GM23338 (cell line): ENCODE measurements around the gene FBLN1. TPM values are rescaled to one million over a fixed set of nuclear protein-coding genes. Genes with fewer than 3 reads are reported as not detected.

Experiments
- ATAC-seq: fragments of 200-7000 bp; cut with Tn5 transposase; 3 replicates; pipeline ENCODE4 v1.9.1; 2020
- DNase-seq: peaks from one replicate; pipeline ENCODE4 v3.0.0-alpha.2; 2015; ENCODE audit warnings: low spot score
- H2AFZ ChIP-seq: fragments of 200-600 bp; sonication (generic); 2 replicates; pipeline ENCODE4 v1.8.0; 2016; ENCODE audit warnings: antibody characterized with exemption, mild to moderate bottlenecking, moderate library complexity
- H3F3A ChIP-seq: fragments of 200-600 bp; sonication (generic); replicated peaks from 2 replicates; pipeline ENCODE4 v1.8.0; 2017; ENCODE audit warnings: antibody characterized with exemption, mixed run types, low read depth
- H3K27ac ChIP-seq: fragments of 200-600 bp; sonication (generic); 2 replicates; pipeline ENCODE4 v1.6.1; 2016; ENCODE audit warnings: low read depth
- H3K27me3 ChIP-seq: fragments of 200-600 bp; sonication (generic); 2 replicates; pipeline ENCODE4 v1.8.0; 2016; ENCODE audit warnings: mild to moderate bottlenecking, mixed run types, moderate library complexity; ENCODE audit not compliant: insufficient read depth
- H3K36me3 ChIP-seq: fragments of 200-600 bp; sonication (generic); 2 replicates; pipeline ENCODE4 v1.8.0; 2016; ENCODE audit warnings: mild to moderate bottlenecking; ENCODE audit not compliant: insufficient read depth
- H3K4me1 ChIP-seq: fragments of 200-600 bp; sonication (generic); 2 replicates; pipeline ENCODE4 v1.8.0; 2016; ENCODE audit warnings: mild to moderate bottlenecking, moderate library complexity; ENCODE audit not compliant: insufficient read depth
- H3K4me2 ChIP-seq: fragments of 200-600 bp; sonication (generic); 2 replicates; pipeline ENCODE4 v1.7.1; 2017; ENCODE audit warnings: mixed run types
- H3K4me3 ChIP-seq: fragments of 200-600 bp; sonication (generic); 2 replicates; pipeline ENCODE4 v1.6.1; 2016; ENCODE audit warnings: mixed run types
- H3K79me2 ChIP-seq: fragments of 200-600 bp; sonication (generic); replicated peaks from 2 replicates; pipeline ENCODE4 v1.8.0; 2017; ENCODE audit warnings: mild to moderate bottlenecking; ENCODE audit not compliant: insufficient read depth
- H3K9me2 ChIP-seq: fragments of 200-600 bp; sonication (generic); 2 replicates; pipeline ENCODE4 v1.8.0; 2017; ENCODE audit not compliant: insufficient read depth
- H4K20me1 ChIP-seq: fragments of 200-600 bp; sonication (generic); replicated peaks from 2 replicates; pipeline ENCODE4 v1.8.0; 2017; ENCODE audit warnings: mild to moderate bottlenecking; ENCODE audit not compliant: insufficient read depth
- H3K27ac Mint-ChIP-seq: 2 replicates; pipeline ENCODE4 v1.8.0; 2020; ENCODE audit warnings: inconsistent platforms, mild to moderate bottlenecking, moderate library complexity, mixed read lengths
- H3K27me3 Mint-ChIP-seq: 3 replicates; pipeline ENCODE4 v1.8.0; 2022; ENCODE audit warnings: low read depth, mild to moderate bottlenecking, moderate library complexity, mixed read lengths, inconsistent platforms; ENCODE audit not compliant: insufficient read depth, poor library complexity
- H3K36me3 Mint-ChIP-seq: 3 replicates; pipeline ENCODE4 v1.8.0; 2021; ENCODE audit warnings: low read depth, mild to moderate bottlenecking, inconsistent platforms, moderate library complexity, mixed read lengths
- H3K4me1 Mint-ChIP-seq: 3 replicates; pipeline ENCODE4 v1.8.0; 2020; ENCODE audit warnings: mild to moderate bottlenecking, inconsistent platforms, mixed read lengths
- H3K4me3 Mint-ChIP-seq: 3 replicates; pipeline ENCODE4 v1.8.0; 2021; ENCODE audit warnings: moderate library complexity, mild to moderate bottlenecking, inconsistent platforms, mixed read lengths
- H3K9me3 Mint-ChIP-seq: 3 replicates; pipeline ENCODE4 v1.8.0; 2020; ENCODE audit warnings: moderate library complexity, mild to moderate bottlenecking, inconsistent platforms, mixed read lengths
- CREB1 ChIP-seq: fragments of 250-450 bp; sonication (Bioruptor Pico); IDR thresholded peaks from 2 replicates; pipeline ENCODE4 v1.5.0; 2020; ENCODE audit warnings: low read depth, mild to moderate bottlenecking, moderate library complexity
- ETS1 ChIP-seq: IDR thresholded peaks from 2 replicates; pipeline ENCODE4 v1.6.1; 2016; ENCODE audit warnings: antibody characterized with exemption
- EZH2 ChIP-seq: fragments of 200-600 bp; sonication (generic); IDR thresholded peaks from one replicate; pipeline ENCODE4 v1.8.0; 2017; ENCODE audit warnings: antibody characterized with exemption, mild to moderate bottlenecking, low read depth; ENCODE audit not compliant: unreplicated experiment
- EZH2phosphoT487 ChIP-seq: fragments of 200-600 bp; sonication (generic); IDR thresholded peaks from one replicate; pipeline ENCODE4 v1.8.1; 2018; ENCODE audit warnings: antibody characterized with exemption; ENCODE audit not compliant: unreplicated experiment
- JUNB ChIP-seq: IDR thresholded peaks from one replicate; pipeline ENCODE4 v1.6.1; 2016; ENCODE audit warnings: antibody characterized with exemption; ENCODE audit not compliant: unreplicated experiment
- NANOG ChIP-seq: IDR thresholded peaks from 2 replicates; pipeline ENCODE4 v1.6.1; 2016; ENCODE audit warnings: antibody characterized with exemption, borderline replicate concordance
- POLR2AphosphoS5 ChIP-seq: IDR thresholded peaks from 2 replicates; pipeline ENCODE4 v1.6.1; 2016; ENCODE audit warnings: antibody characterized with exemption, low read depth
- REST ChIP-seq: IDR thresholded peaks from one replicate; pipeline ENCODE4 v1.6.1; 2018; ENCODE audit warnings: antibody characterized with exemption; ENCODE audit not compliant: unreplicated experiment
- STAT1 ChIP-seq: IDR thresholded peaks from one replicate; pipeline ENCODE4 v1.6.1; 2016; ENCODE audit warnings: antibody characterized with exemption; ENCODE audit not compliant: unreplicated experiment
- ZNF114 ChIP-seq: fragments of 250-450 bp; sonication (Bioruptor Pico); IDR thresholded peaks from 2 replicates; pipeline ENCODE4 v1.5.0; 2020; ENCODE audit warnings: mild to moderate bottlenecking, moderate library complexity
- ZNF331 ChIP-seq: fragments of 250-450 bp; sonication (Bioruptor Pico); IDR thresholded peaks from 2 replicates; pipeline ENCODE4 v1.5.0; 2020; ENCODE audit warnings: low read depth, mild to moderate bottlenecking, moderate library complexity
- polyA plus RNA-seq: library from polyadenylated mRNA; unstranded; fragments of >200 nt; fragmentation: Nextera tagmentation; extraction: Ambion mirVana; gene quantifications from 2 replicates; pipeline ENCODE4 v1.2.1, GENCODE V29; 2016
- total RNA-seq: library from RNA; depleted of rRNA; stranded (reverse); fragments of >200 nt; shearing (Covaris generic); gene quantifications from 2 replicates; pipeline ENCODE4 v1.2.3, GENCODE V29; 2014
- TF ChIP-seq, protein P1 (sequence below), 2 experiments: fragments of 200-600 bp in 1 of 2; sonication (generic) in 1 of 2; conservative IDR thresholded peaks; 2 replicates each; pipeline versions ENCODE4 v1.5.1 to v1.6.1; 2016 to 2017; ENCODE audit warnings: antibody characterized with exemption in 2 of 2, low read depth in 2 of 2, mild to moderate bottlenecking in 2 of 2, moderate library complexity in 1 of 2
- TF ChIP-seq, protein P2 (sequence below): fragments of 250-450 bp; sonication (Bioruptor Pico); IDR thresholded peaks from 2 replicates; pipeline ENCODE4 v1.5.0; 2020; ENCODE audit warnings: mild to moderate bottlenecking, moderate library complexity

FBLN1 gene
- total and polyA plus RNA-seq, 2 experiments from 2014 or later: 90.1 to 137 TPM

DNA sequence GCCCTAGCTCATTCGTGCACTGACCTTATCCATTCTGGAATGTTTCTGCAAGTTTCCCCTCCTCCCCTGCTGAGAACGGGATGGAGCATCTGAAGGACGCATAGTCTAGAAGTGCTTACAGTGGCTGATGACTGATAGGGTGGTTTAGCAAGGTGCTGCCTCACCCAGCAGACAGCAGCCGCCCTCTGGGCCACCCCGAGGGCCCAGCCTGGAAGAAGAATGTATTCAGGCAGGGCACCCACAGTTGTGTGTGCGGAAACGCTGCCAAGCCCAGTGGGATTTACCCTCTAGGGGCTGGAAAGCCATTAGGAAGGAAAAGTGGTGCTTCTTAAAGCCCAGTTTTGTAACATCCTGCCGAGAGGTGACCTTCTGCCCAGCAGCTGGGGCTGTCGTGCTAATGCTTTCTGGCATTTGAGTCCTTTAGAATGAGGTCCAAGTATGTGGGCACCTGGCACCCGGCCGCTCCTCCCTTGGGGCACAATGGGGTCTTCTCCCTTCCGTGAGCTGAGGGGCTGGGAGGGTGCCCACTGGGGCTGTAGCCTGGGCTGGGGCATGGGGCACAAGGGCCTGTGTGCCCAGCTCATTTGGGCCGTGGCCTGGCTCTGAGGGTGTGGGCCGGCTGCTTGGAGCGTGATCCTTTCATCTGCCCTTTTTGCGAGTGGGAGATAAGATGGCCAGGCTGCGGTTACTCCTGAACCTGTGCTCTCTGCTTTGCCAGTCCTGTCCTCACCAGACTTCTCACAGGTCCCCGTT, 14.4 kb downstream of the FBLN1 start:
- peak; percentile 27 for ATAC-seq
- H3K9me2 ChIP-seq: no peaks in the 10 kb centered on the region
- H3K4me2 ChIP-seq: no peak overlapping the region

More for the DNA sequence above, 14.4 kb downstream of the FBLN1 start:
- peaks cover 52% of the 10 kb centered on the region for H3K79me2 ChIP-seq
- H3K27me3 Mint-ChIP-seq: peaks cover 13% of the 10 kb centered on the region
- H3K27ac ChIP-seq: 0 out of 2 replicates have a peak overlapping the region, but pooled peaks have one; percentile 69
- H3K4me1 Mint-ChIP-seq: peaks cover 42% of the 10 kb centered on the region
- peak; percentile 48 for DNase-seq
- H3K36me3 ChIP-seq: 0 out of 2 replicates have a peak, but pooled peaks cover 4% of the 10 kb centered on the region
- peaks cover 23% of the 10 kb centered on the region for H4K20me1 ChIP-seq
- H3K36me3 Mint-ChIP-seq: peaks cover 28% of the 10 kb centered on the region; the same call in 2 of the 3 replicates
- H3K9me3 Mint-ChIP-seq: no peaks in the 10 kb centered on the region
- no peaks in the 10 kb centered on the region for H3K27me3 ChIP-seq
- H3K27ac Mint-ChIP-seq: no peak overlapping the region; the same call in 1 of the 2 replicates
- H3K4me1 ChIP-seq: 0 out of 2 replicates have a peak, but pooled peaks cover 3% of the 10 kb centered on the region
- TF ChIP-seq JUNB (no peak), ZNF114 (CRISPR knock-in tag) (no peak), ETS1 (no peak), POLR2AphosphoS5 (no peak), CREB1 (no peak), ZNF331 (CRISPR knock-in tag) (no peak), REST (no peak), STAT1 (no peak), EZH2 (no peak), NANOG (no peak), EZH2phosphoT487 (no peak)
- TF ChIP-seq, protein P1, sequence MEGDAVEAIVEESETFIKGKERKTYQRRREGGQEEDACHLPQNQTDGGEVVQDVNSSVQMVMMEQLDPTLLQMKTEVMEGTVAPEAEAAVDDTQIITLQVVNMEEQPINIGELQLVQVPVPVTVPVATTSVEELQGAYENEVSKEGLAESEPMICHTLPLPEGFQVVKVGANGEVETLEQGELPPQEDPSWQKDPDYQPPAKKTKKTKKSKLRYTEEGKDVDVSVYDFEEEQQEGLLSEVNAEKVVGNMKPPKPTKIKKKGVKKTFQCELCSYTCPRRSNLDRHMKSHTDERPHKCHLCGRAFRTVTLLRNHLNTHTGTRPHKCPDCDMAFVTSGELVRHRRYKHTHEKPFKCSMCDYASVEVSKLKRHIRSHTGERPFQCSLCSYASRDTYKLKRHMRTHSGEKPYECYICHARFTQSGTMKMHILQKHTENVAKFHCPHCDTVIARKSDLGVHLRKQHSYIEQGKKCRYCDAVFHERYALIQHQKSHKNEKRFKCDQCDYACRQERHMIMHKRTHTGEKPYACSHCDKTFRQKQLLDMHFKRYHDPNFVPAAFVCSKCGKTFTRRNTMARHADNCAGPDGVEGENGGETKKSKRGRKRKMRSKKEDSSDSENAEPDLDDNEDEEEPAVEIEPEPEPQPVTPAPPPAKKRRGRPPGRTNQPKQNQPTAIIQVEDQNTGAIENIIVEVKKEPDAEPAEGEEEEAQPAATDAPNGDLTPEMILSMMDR (conservative IDR thresholded peaks at IDR 0.05; ENCODE audit: low read depth in 2 of 2): no peak
- TF ChIP-seq, protein P2, sequence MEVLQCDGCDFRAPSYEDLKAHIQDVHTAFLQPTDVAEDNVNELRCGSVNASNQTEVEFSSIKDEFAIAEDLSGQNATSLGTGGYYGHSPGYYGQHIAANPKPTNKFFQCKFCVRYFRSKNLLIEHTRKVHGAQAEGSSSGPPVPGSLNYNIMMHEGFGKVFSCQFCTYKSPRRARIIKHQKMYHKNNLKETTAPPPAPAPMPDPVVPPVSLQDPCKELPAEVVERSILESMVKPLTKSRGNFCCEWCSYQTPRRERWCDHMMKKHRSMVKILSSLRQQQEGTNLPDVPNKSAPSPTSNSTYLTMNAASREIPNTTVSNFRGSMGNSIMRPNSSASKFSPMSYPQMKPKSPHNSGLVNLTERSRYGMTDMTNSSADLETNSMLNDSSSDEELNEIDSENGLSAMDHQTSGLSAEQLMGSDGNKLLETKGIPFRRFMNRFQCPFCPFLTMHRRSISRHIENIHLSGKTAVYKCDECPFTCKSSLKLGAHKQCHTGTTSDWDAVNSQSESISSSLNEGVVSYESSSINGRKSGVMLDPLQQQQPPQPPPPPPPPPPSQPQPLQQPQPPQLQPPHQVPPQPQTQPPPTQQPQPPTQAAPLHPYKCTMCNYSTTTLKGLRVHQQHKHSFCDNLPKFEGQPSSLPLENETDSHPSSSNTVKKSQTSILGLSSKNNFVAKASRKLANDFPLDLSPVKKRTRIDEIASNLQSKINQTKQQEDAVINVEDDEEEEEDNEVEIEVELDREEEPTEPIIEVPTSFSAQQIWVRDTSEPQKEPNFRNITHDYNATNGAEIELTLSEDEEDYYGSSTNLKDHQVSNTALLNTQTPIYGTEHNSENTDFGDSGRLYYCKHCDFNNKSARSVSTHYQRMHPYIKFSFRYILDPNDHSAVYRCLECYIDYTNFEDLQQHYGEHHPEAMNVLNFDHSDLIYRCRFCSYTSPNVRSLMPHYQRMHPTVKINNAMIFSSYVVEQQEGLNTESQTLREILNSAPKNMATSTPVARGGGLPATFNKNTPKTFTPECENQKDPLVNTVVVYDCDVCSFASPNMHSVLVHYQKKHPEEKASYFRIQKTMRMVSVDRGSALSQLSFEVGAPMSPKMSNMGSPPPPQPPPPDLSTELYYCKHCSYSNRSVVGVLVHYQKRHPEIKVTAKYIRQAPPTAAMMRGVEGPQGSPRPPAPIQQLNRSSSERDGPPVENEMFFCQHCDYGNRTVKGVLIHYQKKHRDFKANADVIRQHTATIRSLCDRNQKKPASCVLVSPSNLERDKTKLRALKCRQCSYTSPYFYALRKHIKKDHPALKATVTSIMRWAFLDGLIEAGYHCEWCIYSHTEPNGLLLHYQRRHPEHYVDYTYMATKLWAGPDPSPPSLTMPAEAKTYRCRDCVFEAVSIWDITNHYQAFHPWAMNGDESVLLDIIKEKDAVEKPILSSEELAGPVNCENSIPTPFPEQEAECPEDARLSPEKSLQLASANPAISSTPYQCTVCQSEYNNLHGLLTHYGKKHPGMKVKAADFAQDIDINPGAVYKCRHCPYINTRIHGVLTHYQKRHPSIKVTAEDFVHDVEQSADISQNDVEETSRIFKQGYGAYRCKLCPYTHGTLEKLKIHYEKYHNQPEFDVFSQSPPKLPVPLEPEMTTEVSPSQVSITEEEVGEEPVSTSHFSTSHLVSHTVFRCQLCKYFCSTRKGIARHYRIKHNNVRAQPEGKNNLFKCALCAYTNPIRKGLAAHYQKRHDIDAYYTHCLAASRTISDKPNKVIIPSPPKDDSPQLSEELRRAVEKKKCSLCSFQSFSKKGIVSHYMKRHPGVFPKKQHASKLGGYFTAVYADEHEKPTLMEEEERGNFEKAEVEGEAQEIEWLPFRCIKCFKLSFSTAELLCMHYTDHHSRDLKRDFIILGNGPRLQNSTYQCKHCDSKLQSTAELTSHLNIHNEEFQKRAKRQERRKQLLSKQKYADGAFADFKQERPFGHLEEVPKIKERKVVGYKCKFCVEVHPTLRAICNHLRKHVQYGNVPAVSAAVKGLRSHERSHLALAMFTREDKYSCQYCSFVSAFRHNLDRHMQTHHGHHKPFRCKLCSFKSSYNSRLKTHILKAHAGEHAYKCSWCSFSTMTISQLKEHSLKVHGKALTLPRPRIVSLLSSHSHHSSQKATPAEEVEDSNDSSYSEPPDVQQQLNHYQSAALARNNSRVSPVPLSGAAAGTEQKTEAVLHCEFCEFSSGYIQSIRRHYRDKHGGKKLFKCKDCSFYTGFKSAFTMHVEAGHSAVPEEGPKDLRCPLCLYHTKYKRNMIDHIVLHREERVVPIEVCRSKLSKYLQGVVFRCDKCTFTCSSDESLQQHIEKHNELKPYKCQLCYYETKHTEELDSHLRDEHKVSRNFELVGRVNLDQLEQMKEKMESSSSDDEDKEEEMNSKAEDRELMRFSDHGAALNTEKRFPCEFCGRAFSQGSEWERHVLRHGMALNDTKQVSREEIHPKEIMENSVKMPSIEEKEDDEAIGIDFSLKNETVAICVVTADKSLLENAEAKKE (CRISPR knock-in tag): no peak
- no peak overlapping the region for H3K4me3 Mint-ChIP-seq
- H3F3A ChIP-seq: no peaks in the 10 kb centered on the region
- no peak overlapping the region for H2AFZ ChIP-seq
- H3K4me3 ChIP-seq: no peak overlapping the region
